Germinal center (tissue), 1 donor: ENCODE results near the gene SLC49A4.

Source experiments
- DNase-seq: peaks from one replicate; pipeline ENCODE4 v3.0.0; 2012; ENCODE audit warnings: mixed read lengths, low spot score

Gene SLC49A4

GRCh38 chr3:122786066-122786465, 8.8 kb upstream of the SLC49A4 start:
- DNase-seq: no peak

GRCh38 chr3:122787872-122788271, 7.0 kb upstream of the SLC49A4 start:
- DNase-seq: no peak

- no peak for DNase-seq
Measured at GRCh38 chr3:122789585-122790273, 5.1 kb upstream of the SLC49A4 start.

- peak; percentile 92 for DNase-seq
Measured at GRCh38 chr3:122793568-122794416, 1.1 kb upstream of the SLC49A4 start, which contains the start of gene HSPBAP1. Gene HSPBAP1, minus strand, starts transcription at chr3:122793831. Its CDS starts 151 bp downstream, at chr3:122793680.

- DNase-seq: no peak
Measured at GRCh38 chr3:122794483-122794778, 438 bp upstream of the SLC49A4 start.

GRCh38 chr3:122795674-122796195, 866 bp downstream of the SLC49A4 start:
- DNase-seq: no peak

GRCh38 chr3:122797291-122797690, 2.4 kb downstream of the SLC49A4 start:
- DNase-seq: no peak

GRCh38 chr3:122799322-122799721, 4.5 kb downstream of the SLC49A4 start:
- no peak for DNase-seq

- DNase-seq: no peak
Measured at GRCh38 chr3:122800031-122800430, 5.2 kb downstream of the SLC49A4 start.

- DNase-seq: no peak
Measured at GRCh38 chr3:122800706-122801237, 5.9 kb downstream of the SLC49A4 start.

- DNase-seq: no peak
Measured at GRCh38 chr3:122802323-122802722, 7.5 kb downstream of the SLC49A4 start.

- no peak for DNase-seq
Measured at GRCh38 chr3:122803977-122804376, 9.1 kb downstream of the SLC49A4 start.

- no peak for DNase-seq
Measured at GRCh38 chr3:122810734-122811133, 15.9 kb downstream of the SLC49A4 start.

GRCh38 chr3:122816587-122816986, 21.7 kb downstream of the SLC49A4 start:
- DNase-seq: no peak

- no peak for DNase-seq
Measured at GRCh38 chr3:122824465-122825381, 29.9 kb downstream of the SLC49A4 start.

GRCh38 chr3:122825460-122825859, 30.6 kb downstream of the SLC49A4 start:
- no peak for DNase-seq

- no peak for DNase-seq
Measured at GRCh38 chr3:122826278-122826677, 31.4 kb downstream of the SLC49A4 start.

GRCh38 chr3:122828281-122828680, 33.4 kb downstream of the SLC49A4 start:
- DNase-seq: no peak

GRCh38 chr3:122835590-122835989, 40.7 kb downstream of the SLC49A4 start:
- DNase-seq: no peak

GRCh38 chr3:122843604-122844003, 48.7 kb downstream of the SLC49A4 start:
- DNase-seq: no peak

GRCh38 chr3:122857019-122857418, 62.1 kb downstream of the SLC49A4 start:
- DNase-seq: no peak

- no peak for DNase-seq
Measured at GRCh38 chr3:122858373-122858772, 63.5 kb downstream of the SLC49A4 start.
